Gastroesophageal sphincter (tissue), 3 donors: ENCODE data around the gene NUS1.

Experiments used
- CTCF ChIP-seq, 4 experiments: fragments of 200-600 bp in 2 of 4; fragments of 450-650 bp in 2 of 4; sonication (generic) in 1 of 4; IDR thresholded peaks; one replicate each; pipeline ENCODE4 v1.5.1; 2017 to 2019; ENCODE audit warnings: antibody characterized with exemption in 4 of 4, mild to moderate bottlenecking in 2 of 4, moderate library complexity in 2 of 4
- EP300 ChIP-seq: sonication (generic); formaldehyde crosslinking; IDR thresholded peaks from one replicate; pipeline ENCODE4 v1.6.1; 2017; ENCODE audit warnings: antibody characterized with exemption, mild to moderate bottlenecking
- POLR2A ChIP-seq, 2 donors: fragments of 450-650 bp; IDR thresholded peaks; one replicate each; pipeline ENCODE4 v1.6.1; 2017; ENCODE audit warnings: antibody characterized with exemption in 2 of 2, mild to moderate bottlenecking in 2 of 2, moderate library complexity in 1 of 2
- POLR2AphosphoS5 ChIP-seq: sonication (generic); formaldehyde crosslinking; IDR thresholded peaks from one replicate; pipeline ENCODE4 v1.6.1; 2017; ENCODE audit warnings: antibody characterized with exemption

GRCh38 chr6:117637770-117638169, 37.5 kb upstream of the NUS1 start:
- TF ChIP-seq CTCF (IDR thresholded peaks at IDR 0.05) (no peak), POLR2AphosphoS5 (no peak), POLR2A (IDR thresholded peaks at IDR 0.05) (no peak), EP300 (no peak)
